ENCODE data around the gene TIMP3.

TIMP3 gene

GRCh38 chr22:32839831-32840584 is 38.5 kb downstream of the TIMP3 start:
- TF ChIP-seq CTCF (IDR thresholded peaks at IDR 0.05; ENCODE audit: control extremely low read depth, extremely low read depth, low read depth, missing control alignments) = no peak
- POLR2A ChIA-PET = no interaction called here
- CTCF ChIA-PET = no interaction called here
- DNase-seq (ENCODE audit: extremely low spot score) = no peak

GRCh38 chr22:32841175-32841574 is 39.7 kb downstream of the TIMP3 start:
- POLR2A ChIA-PET = no interaction called here
- no peak for TF ChIP-seq CTCF (IDR thresholded peaks at IDR 0.05; ENCODE audit: control extremely low read depth, extremely low read depth, low read depth, missing control alignments)

DNA sequence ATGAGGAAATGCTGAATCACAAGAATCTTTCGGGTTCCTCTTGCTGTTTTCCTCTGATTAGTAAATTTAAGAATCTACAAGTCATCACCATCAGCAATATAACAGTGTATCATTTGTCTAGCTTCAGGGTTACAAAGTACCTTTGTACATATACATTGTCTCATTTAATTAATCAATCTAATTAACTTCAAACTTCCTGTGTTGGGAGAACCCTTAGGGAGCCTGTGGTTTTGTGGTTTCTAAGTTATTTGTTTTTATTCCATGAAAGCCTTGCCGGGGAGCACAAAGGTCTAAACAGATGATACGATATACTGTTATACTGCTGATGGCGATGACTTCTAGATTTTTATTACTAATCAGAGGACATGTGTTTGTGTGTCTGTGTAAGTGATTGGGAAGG is 41.0 kb downstream of the TIMP3 start:
- TF ChIP-seq CTCF (IDR thresholded peaks at IDR 0.05; ENCODE audit: control extremely low read depth, extremely low read depth, low read depth, missing control alignments) = no peak
- POLR2A ChIA-PET = no interaction called here
- CTCF ChIA-PET = interaction anchor here (1.6 kb wide), 1 partner anchor 46 kb away, joined by 4 read pairs; no protein-coding TSS in a partner anchor
- no peak for DNase-seq (ENCODE audit: extremely low spot score)

More at GRCh38 chr22:32841175-32841574, 39.7 kb downstream of the TIMP3 start:
- DNase-seq (ENCODE audit: extremely low spot score) = no peak
- CTCF ChIA-PET = interaction anchor here (1.6 kb wide), 1 partner anchor 44 kb away, joined by 4 read pairs; no protein-coding TSS in a partner anchor

GRCh38 chr22:32843300-32843699 is 41.8 kb downstream of the TIMP3 start:
- ChIA-PET POLR2A (no interaction called here), CTCF (no interaction called here)
- TF ChIP-seq CTCF (IDR thresholded peaks at IDR 0.05; ENCODE audit: control extremely low read depth, extremely low read depth, low read depth, missing control alignments) = no peak
- DNase-seq (ENCODE audit: extremely low spot score) = no peak

DNA sequence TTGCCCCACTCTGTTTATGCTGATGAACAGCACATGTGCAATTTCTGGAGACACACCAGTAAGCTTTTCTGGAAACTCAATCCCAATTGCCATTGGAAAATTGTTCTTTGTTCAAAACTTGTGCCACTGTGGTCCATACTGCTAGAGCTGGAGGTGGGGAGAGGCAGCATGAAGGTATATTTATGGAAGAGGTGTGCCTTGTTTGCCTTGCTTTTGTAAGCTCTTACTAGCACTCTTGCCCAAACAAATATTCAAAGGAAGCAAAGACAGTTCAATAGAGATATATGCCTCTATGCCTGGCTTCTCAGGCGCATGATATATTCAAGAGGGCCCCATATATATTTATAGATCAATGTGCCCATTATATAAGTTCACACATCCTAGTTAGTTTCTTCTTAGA is 42.7 kb downstream of the TIMP3 start:
- ChIA-PET POLR2A (no interaction called here), CTCF (no interaction called here)
- TF ChIP-seq CTCF (IDR thresholded peaks at IDR 0.05; ENCODE audit: control extremely low read depth, extremely low read depth, low read depth, missing control alignments) = no peak
- DNase-seq (ENCODE audit: extremely low spot score) = no peak

DNA sequence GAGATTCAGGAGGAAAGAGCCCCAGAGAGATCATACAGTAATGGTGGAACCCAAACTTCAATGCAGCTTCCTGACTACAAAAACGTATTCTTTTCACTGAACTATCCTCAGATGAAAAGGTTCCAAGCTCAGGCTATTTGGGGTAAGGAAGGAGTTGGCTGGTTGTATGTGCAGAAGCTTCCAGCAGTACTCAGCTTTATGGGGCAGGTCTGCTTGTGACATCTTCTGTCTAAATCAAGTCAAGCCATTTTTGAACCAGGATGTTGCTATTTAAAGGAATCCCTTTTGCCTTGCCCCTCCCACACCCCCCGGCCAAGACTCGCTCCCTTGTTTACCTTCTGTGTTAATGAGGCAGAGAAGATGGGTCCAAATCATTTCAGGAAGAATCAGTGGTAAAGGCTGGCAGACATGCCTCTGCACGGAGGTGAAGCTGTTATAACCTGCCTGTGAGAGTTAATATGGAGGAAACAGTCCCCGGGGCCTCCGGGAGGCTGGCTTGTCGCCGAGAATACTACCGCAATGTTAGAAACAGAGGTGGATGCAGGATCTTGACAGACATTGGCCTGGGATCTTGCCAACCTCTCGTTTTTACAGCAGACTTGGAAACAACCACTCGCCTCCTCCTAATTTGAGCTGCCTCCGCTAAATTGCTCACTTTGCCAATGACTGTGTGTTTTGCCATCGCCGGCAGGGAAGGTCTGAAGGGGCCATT is 45.4 kb downstream of the TIMP3 start:
- POLR2A ChIA-PET = no interaction called here
- DNase-seq (ENCODE audit: extremely low spot score) = no peak
- no peak for TF ChIP-seq CTCF (IDR thresholded peaks at IDR 0.05; ENCODE audit: control extremely low read depth, extremely low read depth, low read depth, missing control alignments)
- CTCF ChIA-PET = interaction anchor here (1.1 to 1.5 kb wide), 2 partner anchors 10 to 50 kb away, joined by 3 read pairs; no protein-coding TSS in a partner anchor

Data from GM10248 (cell line).